Nucleus accumbens (tissue), 56 donors: ENCODE data around the gene SPATA31A3.
"Not testable (repeated sequence)": the region's sequence is repeated elsewhere in the genome, so short reads cannot be mapped to it uniquely, and the experiment has no call there.

Source experiments
- DNase-seq, 56 donors: peaks; one replicate each; lab custom pipeline; 2025; lab: John Stamatoyannopoulos, UW

SPATA31A3 gene

DNA sequence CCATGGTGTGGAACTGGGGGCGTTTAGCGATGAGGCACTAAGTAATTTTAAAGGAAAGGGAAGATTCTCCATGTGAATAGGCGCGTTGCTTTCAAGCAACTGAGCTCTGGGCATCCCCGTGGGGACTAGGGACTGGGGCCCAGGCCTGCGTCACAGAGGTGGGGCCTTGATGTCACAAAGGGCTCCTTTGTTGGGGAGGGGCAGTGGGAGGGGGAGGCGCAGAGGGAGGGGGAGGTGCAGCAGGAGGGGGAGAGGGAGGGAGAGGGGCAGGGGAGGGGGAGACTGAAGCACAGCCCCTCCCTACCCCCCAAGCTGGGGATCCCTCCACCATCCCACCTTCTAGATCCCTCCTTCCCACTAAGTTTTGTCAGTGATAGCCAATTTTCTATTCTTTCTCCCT is at the start of gene SPATA31A3:
SPATA31A3 (minus strand) TSS at position 101 of the 400 bp plus-strand sequence; CDS start at position 72, 29 bp downstream.
- DNase-seq = not testable (repeated sequence)

DNA sequence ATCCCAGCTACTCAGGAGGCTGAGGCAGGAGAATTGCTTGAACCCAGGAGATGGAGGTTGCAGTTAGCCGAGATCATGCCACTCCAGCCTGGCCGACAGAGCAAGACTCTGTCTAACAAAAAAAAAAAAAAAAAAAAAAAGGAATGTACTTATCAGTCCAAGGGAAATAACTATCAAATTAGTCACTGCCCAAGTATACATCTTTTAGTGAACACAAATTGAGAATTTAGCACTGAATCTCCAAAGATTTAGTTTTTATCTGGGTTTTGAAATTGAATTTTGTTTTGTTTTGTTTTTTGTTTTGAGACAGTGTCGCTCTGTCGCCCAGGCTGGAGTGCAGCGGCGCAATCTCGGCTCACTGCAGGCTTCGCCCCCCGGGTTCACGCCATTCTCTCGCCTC is 39.8 kb downstream of the SPATA31A3 start:
- DNase-seq = not testable (repeated sequence)

DNA sequence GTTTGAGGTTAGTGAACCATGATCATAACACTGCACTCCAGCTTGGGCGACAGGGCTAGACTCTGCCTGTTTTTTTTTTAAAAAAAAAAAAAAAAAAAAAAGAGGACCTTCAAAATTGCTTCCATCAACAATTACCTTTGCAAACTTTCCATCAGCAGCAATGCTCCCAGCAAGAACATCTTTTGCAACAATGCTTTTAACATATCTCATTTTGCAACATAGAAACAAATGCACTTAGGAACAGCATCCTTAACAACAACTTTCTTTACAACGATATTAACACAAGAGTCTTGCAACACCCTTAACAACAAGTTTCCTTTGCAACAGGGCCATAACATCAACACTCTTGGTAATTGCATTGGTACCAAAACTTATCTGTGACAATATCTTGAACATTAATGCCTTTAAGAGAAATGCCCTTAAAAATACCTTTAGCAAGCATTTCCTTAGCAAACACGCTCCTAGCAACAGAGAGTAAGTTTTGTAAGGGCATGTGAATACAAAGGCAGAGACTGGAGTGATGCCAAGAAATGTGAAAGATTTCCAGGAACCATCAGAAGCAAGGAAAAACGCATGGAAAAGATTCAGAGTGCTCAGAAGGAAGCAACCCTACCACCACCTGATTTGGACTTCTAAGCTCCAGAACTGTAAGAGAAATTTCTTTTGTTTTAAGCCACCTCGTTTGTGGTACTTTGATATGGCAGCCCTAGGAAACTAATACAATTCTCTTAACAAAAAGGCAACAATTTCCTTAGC is 49.8 kb downstream of the SPATA31A3 start:
- DNase-seq = not testable (repeated sequence)

DNA sequence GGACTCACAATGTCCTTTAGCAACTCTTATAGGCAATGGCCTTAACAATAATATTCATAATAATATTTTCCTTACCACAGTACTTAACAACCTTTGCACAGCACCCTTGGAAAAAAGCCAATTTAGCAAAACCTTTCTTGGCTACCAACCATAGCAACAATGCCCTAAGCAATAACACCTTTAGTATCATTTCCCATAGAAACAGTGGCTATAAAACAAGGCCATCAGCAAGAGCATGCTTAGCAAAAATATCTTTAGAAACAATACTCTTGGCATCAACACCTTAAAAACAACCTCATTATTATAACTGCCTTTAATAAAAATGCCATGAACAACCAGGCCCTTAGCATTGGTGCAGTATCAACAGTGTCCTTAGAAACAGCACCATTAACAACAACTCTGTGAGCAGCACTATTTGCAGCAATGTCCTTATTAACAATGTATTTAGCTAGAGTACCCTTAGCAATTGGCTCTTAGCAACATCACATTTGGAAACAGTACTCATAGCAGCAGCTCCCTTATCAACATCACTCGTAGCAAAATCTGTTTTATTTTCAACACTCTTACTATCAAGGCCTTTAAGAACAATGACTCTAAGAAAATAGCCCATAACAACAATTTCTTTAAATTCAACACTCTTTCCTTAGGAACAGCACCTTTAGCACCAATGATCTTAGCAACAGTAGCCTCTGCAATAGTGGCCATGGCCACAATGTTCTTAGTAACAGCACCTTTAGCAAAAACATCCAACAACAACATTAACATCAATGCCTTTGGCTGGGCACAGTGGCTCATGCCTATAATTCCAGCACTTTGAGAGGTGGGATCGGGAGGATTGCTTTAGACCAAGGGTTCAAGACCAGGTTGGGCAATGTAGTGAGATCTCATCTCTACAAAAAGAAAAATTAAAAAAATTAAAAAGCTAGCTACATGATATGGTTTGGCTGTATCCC is 52.2 kb downstream of the SPATA31A3 start:
- DNase-seq = not testable (repeated sequence)

DNA sequence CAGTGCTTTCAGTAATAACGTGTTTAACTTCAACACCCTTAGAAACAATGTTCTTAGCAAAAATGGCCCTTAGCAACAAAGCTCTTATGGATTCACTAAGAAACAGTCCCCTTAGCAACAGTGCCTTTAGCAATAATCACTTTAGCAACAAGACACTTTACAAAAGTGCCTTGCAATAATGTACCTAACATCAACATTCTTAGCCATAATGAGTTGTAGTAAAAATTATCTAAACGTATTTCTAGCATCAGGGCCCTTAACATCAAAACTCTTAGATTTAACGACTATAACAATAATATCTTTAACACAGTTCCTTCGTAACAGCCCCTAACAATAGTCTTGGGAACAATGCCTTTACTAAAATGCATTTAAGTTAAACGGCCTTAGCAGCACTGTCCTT is 54.0 kb downstream of the SPATA31A3 start:
- DNase-seq = not testable (repeated sequence)

DNA sequence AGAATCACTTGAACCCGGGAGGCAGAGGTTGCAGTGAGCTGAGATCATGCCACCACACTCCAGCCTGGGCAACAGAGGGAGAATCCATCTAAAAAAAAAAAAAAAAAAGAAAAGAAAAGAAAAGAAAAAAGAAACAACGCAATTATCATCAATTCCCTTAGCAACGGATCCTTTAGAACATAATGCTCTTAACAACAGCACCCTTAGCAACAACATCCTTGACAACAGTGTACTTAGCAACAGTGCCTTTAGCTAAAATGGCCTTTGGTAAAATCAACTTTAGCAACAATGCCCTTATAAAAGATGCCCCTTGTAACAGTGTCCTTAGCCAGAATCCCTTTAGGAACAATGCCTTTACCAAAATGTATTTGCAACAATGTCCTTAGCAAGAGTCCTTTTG is 54.7 kb downstream of the SPATA31A3 start:
- not testable (repeated sequence) for DNase-seq
